Muscle layer of colon (tissue), 2 donors: ENCODE results near the gene HSPA5.

Experiments
- H3K27ac ChIP-seq: one replicate; pipeline ENCODE4 v1.7.0; 2013; ENCODE audit warnings: low read depth, mild to moderate bottlenecking, low read length, moderate library complexity
- H3K27me3 ChIP-seq, 2 donors: one replicate each; pipeline ENCODE4 v1.7.0; 2013; ENCODE audit warnings: low read length in 2 of 2, mild to moderate bottlenecking in 2 of 2; ENCODE audit not compliant: insufficient read depth in 2 of 2, control insufficient read depth in 1 of 2
- H3K36me3 ChIP-seq: one replicate; pipeline ENCODE4 v1.7.0; 2013; ENCODE audit warnings: mild to moderate bottlenecking, low read length; ENCODE audit not compliant: insufficient read depth
- H3K4me1 ChIP-seq: one replicate; pipeline ENCODE4 v1.7.0; 2013; ENCODE audit warnings: mild to moderate bottlenecking, low read length; ENCODE audit not compliant: insufficient read depth
- H3K4me3 ChIP-seq, 2 donors: one replicate each; pipeline ENCODE4 v1.7.0; 2013; ENCODE audit warnings: low read length in 2 of 2, low read depth in 1 of 2, mild to moderate bottlenecking in 1 of 2, moderate library complexity in 1 of 2
- H3K9ac ChIP-seq: one replicate; pipeline ENCODE4 v1.7.0; 2013; ENCODE audit warnings: low read length
- H3K9me3 ChIP-seq: one replicate; pipeline ENCODE4 v1.7.0; 2013; ENCODE audit warnings: mild to moderate bottlenecking, low read length
- donor health status: abdominal sarcoma.
- donor health status: Adenocarcinoma of cecum.

HSPA5 gene

GRCh38 chr9:125262294-125262991 is 21.3 kb upstream of the HSPA5 start:
- Histone ChIP-seq H3K27ac (peak overlapping the region; percentile 67), H3K27me3 (peaks cover 0 to under 1% of the 10 kb centered on the region in 2 donors), H3K4me3 (peak overlapping the region; percentile 69 to 73), H3K36me3 (no peaks in the 10 kb centered on the region), H3K4me1 (no peaks in the 10 kb centered on the region), H3K9ac (peak overlapping the region; percentile 65), H3K9me3 (no peaks in the 10 kb centered on the region)

GRCh38 chr9:125261501-125262293 is 20.6 kb upstream of the HSPA5 start, which contains the start of gene GAPVD1:
TSS of gene GAPVD1 (plus strand) at chr9:125261826. CDS start at chr9:125298922, 37,096 bp downstream.
- Histone ChIP-seq H3K4me1 (no peaks in the 10 kb centered on the region), H3K27me3 (peaks cover 0 to 3% of the 10 kb centered on the region in 2 donors), H3K9me3 (no peaks in the 10 kb centered on the region), H3K36me3 (no peaks in the 10 kb centered on the region), H3K27ac (peak within 1 kb of the TSS; percentile 67), H3K4me3 (peak within 1 kb of the TSS; percentile 69 to 73), H3K9ac (peak within 1 kb of the TSS; percentile 65)

- peaks cover 0 to 3% of the 10 kb centered on the region in 2 donors for H3K27me3 ChIP-seq
- no peaks in the 10 kb centered on the region for H3K36me3 ChIP-seq
- no peaks in the 10 kb centered on the region for H3K4me1 ChIP-seq
- H3K9me3 ChIP-seq, result no peaks in the 10 kb centered on the region
- H3K4me3 ChIP-seq, result no peak overlapping the region
- no peak overlapping the region for H3K9ac ChIP-seq
- H3K27ac ChIP-seq, result no peak overlapping the region
These were observed 19.4 kb upstream of the HSPA5 start for GRCh38 chr9:125260561-125260960.

- Histone ChIP-seq H3K9ac (no peak overlapping the region), H3K36me3 (no peaks in the 10 kb centered on the region), H3K9me3 (no peaks in the 10 kb centered on the region), H3K4me3 (no peak overlapping the region), H3K27me3 (peaks cover 0 to 3% of the 10 kb centered on the region in 2 donors), H3K27ac (no peak overlapping the region), H3K4me1 (no peaks in the 10 kb centered on the region)
These were observed 17.8 kb upstream of the HSPA5 start for GRCh38 chr9:125258832-125259534.

- no peak overlapping the region for H3K9ac ChIP-seq
- H3K27ac ChIP-seq, result no peak overlapping the region
- H3K27me3 ChIP-seq, result peaks cover 0 to 3% of the 10 kb centered on the region in 2 donors
- no peaks in the 10 kb centered on the region for H3K4me1 ChIP-seq
- no peak overlapping the region for H3K4me3 ChIP-seq
- no peaks in the 10 kb centered on the region for H3K9me3 ChIP-seq
- H3K36me3 ChIP-seq, result no peaks in the 10 kb centered on the region
These were observed 17.1 kb upstream of the HSPA5 start for GRCh38 chr9:125258160-125258785.

- Histone ChIP-seq H3K4me3 (no peak overlapping the region), H3K36me3 (no peaks in the 10 kb centered on the region), H3K27ac (no peak overlapping the region), H3K27me3 (peaks cover 0 to 3% of the 10 kb centered on the region in 2 donors), H3K9ac (no peak overlapping the region), H3K4me1 (no peaks in the 10 kb centered on the region), H3K9me3 (no peaks in the 10 kb centered on the region)
These were observed 14.7 kb upstream of the HSPA5 start for GRCh38 chr9:125255781-125256391.

- peaks cover 0 to 3% of the 10 kb centered on the region in 2 donors for H3K27me3 ChIP-seq
- no peaks in the 10 kb centered on the region for H3K9me3 ChIP-seq
- H3K27ac ChIP-seq, result no peak overlapping the region
- H3K9ac ChIP-seq, result no peak overlapping the region
- H3K4me3 ChIP-seq, result no peak overlapping the region
- H3K36me3 ChIP-seq, result no peaks in the 10 kb centered on the region
- no peaks in the 10 kb centered on the region for H3K4me1 ChIP-seq
These were observed 13.1 kb upstream of the HSPA5 start for GRCh38 chr9:125254231-125254630.

- peaks cover 8% of the 10 kb centered on the region for H3K4me1 ChIP-seq
- no peak overlapping the region for H3K4me3 ChIP-seq
- no peak overlapping the region for H3K9ac ChIP-seq
- H3K27me3 ChIP-seq, result no peaks in the 10 kb centered on the region
- no peak overlapping the region for H3K27ac ChIP-seq
- H3K36me3 ChIP-seq, result no peaks in the 10 kb centered on the region
- H3K9me3 ChIP-seq, result no peaks in the 10 kb centered on the region
These were observed 5.1 kb upstream of the HSPA5 start for GRCh38 chr9:125246261-125246667.

- Histone ChIP-seq H3K9ac (no peak overlapping the region), H3K4me3 (no peak overlapping the region), H3K9me3 (no peaks in the 10 kb centered on the region), H3K4me1 (peaks cover 19% of the 10 kb centered on the region), H3K27ac (no peak overlapping the region), H3K27me3 (no peaks in the 10 kb centered on the region), H3K36me3 (peaks cover 7% of the 10 kb centered on the region)
These were observed 2.7 kb upstream of the HSPA5 start for GRCh38 chr9:125243792-125244260.

- Histone ChIP-seq H3K36me3 (peaks cover 23% of the 10 kb centered on the region), H3K27me3 (no peaks in the 10 kb centered on the region), H3K9me3 (no peaks in the 10 kb centered on the region), H3K9ac (peak overlapping the region; percentile 96), H3K4me3 (peak overlapping the region; percentile 67 to 91), H3K27ac (peak overlapping the region; percentile 98), H3K4me1 (peaks cover 36% of the 10 kb centered on the region)
These were observed 958 bp upstream of the HSPA5 start for GRCh38 chr9:125241863-125242739.
